Endothelial cell of umbilical vein (primary cell): ENCODE measurements around the gene SOHLH2.

Source experiments
- EZH2 ChIP-seq: IDR thresholded peaks from 2 replicates; pipeline ENCODE4 v1.6.1; 2012; ENCODE audit warnings: borderline replicate concordance, low read depth, mild to moderate bottlenecking, moderate library complexity, low read length, inconsistent platforms; ENCODE audit not compliant: severe bottlenecking
- FOS ChIP-seq: IDR thresholded peaks from 2 replicates; pipeline ENCODE4 v1.6.1; 2011; ENCODE audit warnings: mild to moderate bottlenecking, low read length, moderate library complexity, borderline replicate concordance; ENCODE audit not compliant: insufficient read depth
- GATA2 ChIP-seq: IDR thresholded peaks from 2 replicates; pipeline ENCODE4 v1.7.0; 2011; ENCODE audit warnings: low read depth, mild to moderate bottlenecking, moderate library complexity, mixed read lengths, low read length; ENCODE audit not compliant: insufficient read length, insufficient read depth
- JUN ChIP-seq: IDR thresholded peaks from 2 replicates; pipeline ENCODE4 v1.6.1; 2011; ENCODE audit warnings: borderline replicate concordance, low read depth; ENCODE audit not compliant: insufficient read length, insufficient read depth
- MYC ChIP-seq: IDR thresholded peaks from one replicate; pipeline ENCODE4 v1.6.1; 2011; ENCODE audit warnings: mild to moderate bottlenecking, low read depth, low read length
- POLR2A ChIP-seq: IDR thresholded peaks from 2 replicates; pipeline ENCODE4 v1.6.1; 2012; ENCODE audit warnings: low read depth, mild to moderate bottlenecking, control low read depth, low read length
- POLR2AphosphoS5 ChIP-seq: IDR thresholded peaks from 2 replicates; pipeline ENCODE4 v1.6.1; 2012; ENCODE audit warnings: low read depth, mild to moderate bottlenecking, control low read depth, low read length, moderate library complexity; ENCODE audit not compliant: insufficient read depth
- TF ChIP-seq, protein P1 (sequence below), 2 donors: IDR thresholded peaks; 1 replicate in 1 of 2; 2 replicates in 1 of 2; pipeline ENCODE4 v1.5.1; 2011; ENCODE audit warnings: low read length in 2 of 2, mild to moderate bottlenecking in 2 of 2, moderate library complexity in 2 of 2, control low read depth in 1 of 2, inconsistent platforms in 1 of 2, low read depth in 1 of 2; ENCODE audit not compliant: insufficient read depth in 1 of 2; ENCODE audit errors: extremely low read depth in 1 of 2
- TF ChIP-seq, protein P2 (sequence below): IDR thresholded peaks from 2 replicates; pipeline ENCODE4 v1.6.1; 2011; ENCODE audit not compliant: insufficient read depth, insufficient read length

DNA sequence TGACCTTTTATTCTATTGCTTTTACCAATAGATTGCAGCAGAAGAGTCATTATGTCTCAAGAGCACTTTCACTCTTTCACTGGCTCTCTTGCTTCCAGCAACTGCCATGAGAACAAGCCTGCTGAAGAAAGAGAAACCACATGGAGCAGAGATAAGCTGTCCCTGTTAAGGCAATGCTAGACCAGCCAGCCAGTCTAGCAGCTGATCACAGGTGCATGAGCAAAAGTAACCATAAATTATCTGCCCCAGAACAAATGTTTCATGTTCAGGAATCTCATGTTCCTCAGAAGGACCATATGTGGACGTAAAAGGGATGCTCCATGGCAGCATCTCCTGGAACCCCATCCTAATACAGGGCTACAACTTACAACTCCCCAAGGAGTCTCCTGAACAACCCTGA lies 62.8 kb downstream of the SOHLH2 start:
- TF ChIP-seq EZH2 (no peak), POLR2AphosphoS5 (no peak), FOS (no peak), POLR2A (no peak), JUN (no peak), MYC (no peak), GATA2 (no peak)
- TF ChIP-seq, protein P1, sequence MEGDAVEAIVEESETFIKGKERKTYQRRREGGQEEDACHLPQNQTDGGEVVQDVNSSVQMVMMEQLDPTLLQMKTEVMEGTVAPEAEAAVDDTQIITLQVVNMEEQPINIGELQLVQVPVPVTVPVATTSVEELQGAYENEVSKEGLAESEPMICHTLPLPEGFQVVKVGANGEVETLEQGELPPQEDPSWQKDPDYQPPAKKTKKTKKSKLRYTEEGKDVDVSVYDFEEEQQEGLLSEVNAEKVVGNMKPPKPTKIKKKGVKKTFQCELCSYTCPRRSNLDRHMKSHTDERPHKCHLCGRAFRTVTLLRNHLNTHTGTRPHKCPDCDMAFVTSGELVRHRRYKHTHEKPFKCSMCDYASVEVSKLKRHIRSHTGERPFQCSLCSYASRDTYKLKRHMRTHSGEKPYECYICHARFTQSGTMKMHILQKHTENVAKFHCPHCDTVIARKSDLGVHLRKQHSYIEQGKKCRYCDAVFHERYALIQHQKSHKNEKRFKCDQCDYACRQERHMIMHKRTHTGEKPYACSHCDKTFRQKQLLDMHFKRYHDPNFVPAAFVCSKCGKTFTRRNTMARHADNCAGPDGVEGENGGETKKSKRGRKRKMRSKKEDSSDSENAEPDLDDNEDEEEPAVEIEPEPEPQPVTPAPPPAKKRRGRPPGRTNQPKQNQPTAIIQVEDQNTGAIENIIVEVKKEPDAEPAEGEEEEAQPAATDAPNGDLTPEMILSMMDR (IDR thresholded peaks at IDR 0.05; ENCODE audit: extremely low read depth in 1 of 2, insufficient read depth in 1 of 2, low read depth in 1 of 2, low read length in 2 of 2): no peak
- TF ChIP-seq, protein P2, sequence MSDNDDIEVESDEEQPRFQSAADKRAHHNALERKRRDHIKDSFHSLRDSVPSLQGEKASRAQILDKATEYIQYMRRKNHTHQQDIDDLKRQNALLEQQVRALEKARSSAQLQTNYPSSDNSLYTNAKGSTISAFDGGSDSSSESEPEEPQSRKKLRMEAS: no peak
